SK-N-MC (cell line): Measurements from ENCODE around the gene ZC3H12C.

Experiments used
- DNase-seq: peaks from one replicate; pipeline ENCODE4 v3.0.0-alpha.2; 2011; ENCODE audit warnings: low read depth, low spot score
- H3K27ac ChIP-seq: fragments of 200-600 bp; sonication (generic); 2 replicates; pipeline ENCODE4 v1.5.1; 2016; ENCODE audit warnings: mixed run types
- H3K36me3 ChIP-seq: fragments of 200-600 bp; sonication (generic); 2 replicates; pipeline ENCODE4 v1.6.1; 2017; ENCODE audit warnings: antibody characterized with exemption, low read length, mixed read lengths; ENCODE audit not compliant: insufficient read depth
- H3K4me3 ChIP-seq: fragments of 200-600 bp; sonication (generic); 2 replicates; pipeline ENCODE4 v1.5.1; 2016
- H3K9ac ChIP-seq: fragments of 200-600 bp; sonication (generic); 2 replicates; pipeline ENCODE4 v1.8.0; 2017; ENCODE audit warnings: mixed run types, mixed read lengths; ENCODE audit not compliant: insufficient read length
- H3K9me3 ChIP-seq: fragments of 200-600 bp; sonication (generic); 2 replicates; pipeline ENCODE4 v1.6.1; 2017; ENCODE audit warnings: low read depth, mild to moderate bottlenecking, antibody characterized with exemption, low read length, moderate library complexity, mixed read lengths
- EZH2 ChIP-seq: fragments of 200-600 bp; sonication (generic); IDR thresholded peaks from one replicate; pipeline ENCODE4 v1.6.1; 2017; ENCODE audit warnings: antibody characterized with exemption
- FOXP2 ChIP-seq: optimal IDR thresholded peaks from 2 replicates; pipeline ENCODE3; 2011; ENCODE audit warnings: mild to moderate bottlenecking, moderate library complexity; ENCODE audit not compliant: insufficient read depth; ENCODE audit errors: extremely low read length, control extremely low read depth
- POLR2AphosphoS5 ChIP-seq: IDR thresholded peaks from 2 replicates; pipeline ENCODE4 v1.6.1; 2012; ENCODE audit warnings: mild to moderate bottlenecking, low read depth, low read length, borderline replicate concordance

The ZC3H12C gene

GRCh38 chr11:110217936-110218335 is 124.7 kb downstream of the ZC3H12C start:
- H3K9ac ChIP-seq, result no peak overlapping the region
- TF ChIP-seq EZH2, result no peak
- no peak for TF ChIP-seq POLR2AphosphoS5
- no peak for TF ChIP-seq FOXP2
- H3K4me3 ChIP-seq, result no peak overlapping the region
- peak overlapping the region; percentile 58 for H3K27ac ChIP-seq
- no peaks in the 10 kb centered on the region for H3K9me3 ChIP-seq
- peaks cover 14% of the 10 kb centered on the region for H3K36me3 ChIP-seq
- peak; percentile 44 for DNase-seq

- Histone ChIP-seq H3K9me3 (no peaks in the 10 kb centered on the region), H3K27ac (no peak overlapping the region), H3K9ac (no peak overlapping the region), H3K36me3 (peaks cover 19% of the 10 kb centered on the region), H3K4me3 (no peak overlapping the region)
- DNase-seq, result no peak
- no peak for TF ChIP-seq POLR2AphosphoS5
Measured at GRCh38 chr11:110219006-110219785, 126.0 kb downstream of the ZC3H12C start.
